Bronchial epithelial cell (primary cell): ENCODE data around the gene LAMC2. TPM values are rescaled to one million over a fixed set of nuclear protein-coding genes. Genes with fewer than 3 reads are reported as not detected.

ENCODE experiments used
- DNase-seq: peaks from one replicate; pipeline ENCODE4 v3.0.0-alpha.2; 2010; ENCODE audit warnings: low read depth
- FAIRE-seq: peaks from 2 replicates; lab custom pipeline; 2011; peaks lifted over from hg19 to GRCh38; lab: Jason Lieb, UNC
- H3K27me3 ChIP-seq: 2 replicates; pipeline ENCODE4 v1.5.1; 2011; ENCODE audit warnings: low read length; ENCODE audit not compliant: control insufficient read depth, insufficient read depth
- H3K36me3 ChIP-seq: 2 replicates; pipeline ENCODE4 v1.5.1; 2011; ENCODE audit warnings: low read length; ENCODE audit not compliant: control insufficient read depth, insufficient read depth
- H3K4me3 ChIP-seq: 2 replicates; pipeline ENCODE4 v1.5.1; 2011; ENCODE audit warnings: mild to moderate bottlenecking, low read depth, low read length, control low read depth
- CTCF ChIP-seq: IDR thresholded peaks from 2 replicates; pipeline ENCODE4 v1.5.1; 2011; ENCODE audit warnings: mild to moderate bottlenecking, moderate library complexity, low read length, control low read depth, inconsistent platforms; ENCODE audit not compliant: insufficient read depth, severe bottlenecking
- total RNA-seq: library from RNA; depleted of rRNA; stranded (reverse); fragments of >200 nt; gene quantifications from 2 replicates; pipeline ENCODE4 v1.2.1, GENCODE V29; 2014

LAMC2 gene
- total RNA-seq, 1 donor from 2014 or later = 1,840 TPM

GRCh38 chr1:183291802-183292514 lies 105.9 kb downstream of the LAMC2 start:
- no peak for TF ChIP-seq CTCF
- Histone ChIP-seq H3K36me3 (no peaks in the 10 kb centered on the region), H3K4me3 (no peak overlapping the region), H3K27me3 (peaks cover 2% of the 10 kb centered on the region)
- no peak for DNase-seq
- FAIRE-seq = no peak

GRCh38 chr1:183293241-183293640 lies 107.2 kb downstream of the LAMC2 start:
- DNase-seq = no peak
- Histone ChIP-seq H3K4me3 (no peak overlapping the region), H3K36me3 (no peaks in the 10 kb centered on the region), H3K27me3 (peaks cover 2% of the 10 kb centered on the region)
- no peak for TF ChIP-seq CTCF
- FAIRE-seq = no peak

- DNase-seq (no peak), FAIRE-seq (no peak)
- H3K27me3 ChIP-seq = peaks cover 2% of the 10 kb centered on the region
- no peaks in the 10 kb centered on the region for H3K36me3 ChIP-seq
- H3K4me3 ChIP-seq = no peak overlapping the region
- no peak for TF ChIP-seq CTCF
Measured at GRCh38 chr1:183293876-183294275, 107.8 kb downstream of the LAMC2 start.

Other genes starting within 250 kb of the LAMC2 start
- gene SHCBP1L, start 233.1 kb upstream of the LAMC2 start, total RNA-seq = not detected in 2 replicates
- gene LAMC1, start 162.8 kb upstream of the LAMC2 start, total RNA-seq = 190 and 219 TPM in 2 replicates
- gene NMNAT2, start 232.1 kb downstream of the LAMC2 start, total RNA-seq = under 0.01 and 0.26 TPM in 2 replicates